Measurements from ENCODE around the gene AGXT. TPM values are rescaled to one million over a fixed set of nuclear protein-coding genes. Genes with fewer than 3 reads are reported as not detected.
A peak's percentile ranks its signal among the peaks of the same experiment; 100 is the strongest.

The AGXT gene
- total RNA-seq, 1 experiment from 2014 or later: 0.34 TPM

DNA sequence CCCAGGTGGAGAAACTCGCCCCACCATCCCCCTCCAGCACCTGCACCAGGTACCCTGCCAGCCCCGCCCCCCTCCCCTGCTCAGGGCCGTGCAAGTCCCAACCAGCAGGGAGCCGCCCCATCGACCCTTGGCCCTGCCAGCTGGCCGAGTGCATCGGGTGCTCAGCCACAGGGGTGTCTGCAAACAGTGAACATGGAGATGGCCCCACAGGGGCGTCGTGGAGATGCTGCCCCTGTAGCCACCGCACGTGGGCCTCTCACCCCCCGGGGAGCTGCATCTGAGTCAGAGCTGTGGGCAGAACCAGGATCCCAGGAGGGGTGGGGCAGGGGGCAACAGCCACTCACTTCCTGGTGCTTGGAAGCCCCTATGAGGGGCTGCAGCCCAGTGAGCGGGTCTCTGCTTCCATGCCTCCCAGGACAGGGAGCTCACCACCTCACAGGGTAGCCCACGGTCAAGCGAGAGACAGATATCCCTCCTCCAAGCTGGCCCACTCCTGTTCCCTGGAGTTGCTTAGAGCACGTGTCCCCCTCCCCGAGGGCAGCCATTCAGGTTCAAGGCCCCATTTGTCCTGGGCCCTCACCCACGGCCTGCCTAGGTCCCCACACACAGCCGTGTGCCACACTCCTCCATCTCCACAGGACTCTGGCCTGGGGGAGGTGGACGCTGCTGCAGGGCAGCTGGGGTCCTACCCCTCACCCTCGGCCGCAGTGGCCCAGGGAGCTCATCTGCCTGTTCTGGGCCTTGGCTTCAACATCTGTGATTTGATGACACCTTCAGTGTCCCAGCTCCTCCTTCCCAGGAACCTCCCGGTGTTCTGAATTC is 28.5 kb downstream of the AGXT start:
- Histone ChIP-seq H3K27ac (ENCODE audit: low read depth, low read length) (no peak overlapping the region), H3K4me1 (ENCODE audit: control insufficient read depth in 1 of 2, insufficient read depth in 2 of 2, low read length in 2 of 2) (peaks cover 34 to 60% of the 10 kb centered on the region in 2 experiments), H3K9ac (ENCODE audit: low read length) (peak overlapping the region; percentile 3; the same call in 1 of the 2 replicates), H3K79me2 (ENCODE audit: insufficient read depth, low read length) (no peaks in the 10 kb centered on the region), H3K9me3 (ENCODE audit: control insufficient read depth in 1 of 2, insufficient read depth in 1 of 2, low read depth in 1 of 2, low read length in 2 of 2) (no peaks in the 10 kb centered on the region), H3K9me2 (ENCODE audit: insufficient read depth) (no peaks in the 10 kb centered on the region), H3K4me3 (replicated peaks in 1 of 2; ENCODE audit: low read depth in 1 of 2, low read length in 2 of 2) (no peak overlapping the region), H3K27me3 (ENCODE audit: insufficient read depth, low read length) (peaks cover 13% of the 10 kb centered on the region; the same call in 1 of the 2 replicates), H3K36me3 (ENCODE audit: control insufficient read depth in 1 of 2, insufficient read depth in 2 of 2, low read length in 2 of 2) (no peaks in the 10 kb centered on the region), H4K20me1 (ENCODE audit: insufficient read depth) (no peaks in the 10 kb centered on the region), H2AFZ (ENCODE audit: low read depth, low read length, poor library complexity, severe bottlenecking) (no peak overlapping the region), H3K4me2 (ENCODE audit: low read length) (peak overlapping the region; percentile 75)
- intact Hi-C loops (cut with micrococcal nuclease): no loop called here
- DNase-seq (ENCODE audit: low read depth, low spot score) (no peak), ATAC-seq (no peak; the same call in 1 of the 2 replicates)
- no TSS peak for BruUV-seq (replicated peaks)
- ChIA-PET RAD21 (ENCODE audit: low non-redundant PET in 1 of 2, low total read pairs in 2 of 2, uncharacterized antibody in 2 of 2, unreplicated experiment in 2 of 2) (no interaction called here), CTCF (interaction anchor here (1.3 to 2.5 kb wide), 2 partner anchors 17 kb away, joined by 4 to 8 read pairs; no protein-coding TSS in a partner anchor), POLR2A (no interaction called here)
- TF ChIP-seq SIN3A (IDR thresholded peaks at IDR 0.05; ENCODE audit: low read depth) (no peak), TCF7L2 (IDR thresholded peaks at IDR 0.05; ENCODE audit: borderline replicate concordance, extremely low read depth, insufficient read depth, insufficient read length) (no peak), CBX3 (IDR thresholded peaks at IDR 0.05; ENCODE audit: low read depth) (no peak), RAD21 (IDR thresholded peaks at IDR 0.05; ENCODE audit: low read depth) (no peak), YY1 (IDR thresholded peaks at IDR 0.05; ENCODE audit: extremely low read depth, insufficient replicate concordance, low read depth, low read length) (no peak), EZH2 (IDR thresholded peaks at IDR 0.05) (no peak), POLR2AphosphoS5 (IDR thresholded peaks at IDR 0.05; ENCODE audit: low read depth, low read length) (no peak), FOSL1 (IDR thresholded peaks at IDR 0.05; ENCODE audit: low read depth) (no peak), ZNF274 (IDR thresholded peaks at IDR 0.05; ENCODE audit: low read depth, low read length) (no peak), SRF (IDR thresholded peaks at IDR 0.05; ENCODE audit: low read depth) (no peak), ELF1 (IDR thresholded peaks at IDR 0.05; ENCODE audit: borderline replicate concordance, low read depth) (no peak), EGR1 (IDR thresholded peaks at IDR 0.05; ENCODE audit: low read depth) (no peak), SP1 (IDR thresholded peaks at IDR 0.05; ENCODE audit: low read depth) (no peak)
- TF ChIP-seq, protein P1, sequence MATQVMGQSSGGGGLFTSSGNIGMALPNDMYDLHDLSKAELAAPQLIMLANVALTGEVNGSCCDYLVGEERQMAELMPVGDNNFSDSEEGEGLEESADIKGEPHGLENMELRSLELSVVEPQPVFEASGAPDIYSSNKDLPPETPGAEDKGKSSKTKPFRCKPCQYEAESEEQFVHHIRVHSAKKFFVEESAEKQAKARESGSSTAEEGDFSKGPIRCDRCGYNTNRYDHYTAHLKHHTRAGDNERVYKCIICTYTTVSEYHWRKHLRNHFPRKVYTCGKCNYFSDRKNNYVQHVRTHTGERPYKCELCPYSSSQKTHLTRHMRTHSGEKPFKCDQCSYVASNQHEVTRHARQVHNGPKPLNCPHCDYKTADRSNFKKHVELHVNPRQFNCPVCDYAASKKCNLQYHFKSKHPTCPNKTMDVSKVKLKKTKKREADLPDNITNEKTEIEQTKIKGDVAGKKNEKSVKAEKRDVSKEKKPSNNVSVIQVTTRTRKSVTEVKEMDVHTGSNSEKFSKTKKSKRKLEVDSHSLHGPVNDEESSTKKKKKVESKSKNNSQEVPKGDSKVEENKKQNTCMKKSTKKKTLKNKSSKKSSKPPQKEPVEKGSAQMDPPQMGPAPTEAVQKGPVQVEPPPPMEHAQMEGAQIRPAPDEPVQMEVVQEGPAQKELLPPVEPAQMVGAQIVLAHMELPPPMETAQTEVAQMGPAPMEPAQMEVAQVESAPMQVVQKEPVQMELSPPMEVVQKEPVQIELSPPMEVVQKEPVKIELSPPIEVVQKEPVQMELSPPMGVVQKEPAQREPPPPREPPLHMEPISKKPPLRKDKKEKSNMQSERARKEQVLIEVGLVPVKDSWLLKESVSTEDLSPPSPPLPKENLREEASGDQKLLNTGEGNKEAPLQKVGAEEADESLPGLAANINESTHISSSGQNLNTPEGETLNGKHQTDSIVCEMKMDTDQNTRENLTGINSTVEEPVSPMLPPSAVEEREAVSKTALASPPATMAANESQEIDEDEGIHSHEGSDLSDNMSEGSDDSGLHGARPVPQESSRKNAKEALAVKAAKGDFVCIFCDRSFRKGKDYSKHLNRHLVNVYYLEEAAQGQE (IDR thresholded peaks at IDR 0.05; ENCODE audit: low read depth): no peak
- TF ChIP-seq, protein P2, sequence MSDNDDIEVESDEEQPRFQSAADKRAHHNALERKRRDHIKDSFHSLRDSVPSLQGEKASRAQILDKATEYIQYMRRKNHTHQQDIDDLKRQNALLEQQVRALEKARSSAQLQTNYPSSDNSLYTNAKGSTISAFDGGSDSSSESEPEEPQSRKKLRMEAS (IDR thresholded peaks at IDR 0.05): no peak
- TF ChIP-seq, protein P3, sequence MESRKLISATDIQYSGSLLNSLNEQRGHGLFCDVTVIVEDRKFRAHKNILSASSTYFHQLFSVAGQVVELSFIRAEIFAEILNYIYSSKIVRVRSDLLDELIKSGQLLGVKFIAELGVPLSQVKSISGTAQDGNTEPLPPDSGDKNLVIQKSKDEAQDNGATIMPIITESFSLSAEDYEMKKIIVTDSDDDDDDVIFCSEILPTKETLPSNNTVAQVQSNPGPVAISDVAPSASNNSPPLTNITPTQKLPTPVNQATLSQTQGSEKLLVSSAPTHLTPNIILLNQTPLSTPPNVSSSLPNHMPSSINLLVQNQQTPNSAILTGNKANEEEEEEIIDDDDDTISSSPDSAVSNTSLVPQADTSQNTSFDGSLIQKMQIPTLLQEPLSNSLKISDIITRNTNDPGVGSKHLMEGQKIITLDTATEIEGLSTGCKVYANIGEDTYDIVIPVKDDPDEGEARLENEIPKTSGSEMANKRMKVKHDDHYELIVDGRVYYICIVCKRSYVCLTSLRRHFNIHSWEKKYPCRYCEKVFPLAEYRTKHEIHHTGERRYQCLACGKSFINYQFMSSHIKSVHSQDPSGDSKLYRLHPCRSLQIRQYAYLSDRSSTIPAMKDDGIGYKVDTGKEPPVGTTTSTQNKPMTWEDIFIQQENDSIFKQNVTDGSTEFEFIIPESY (IDR thresholded peaks at IDR 0.05; ENCODE audit: extremely low read depth, insufficient replicate concordance, low read length): no peak
